Keratinocyte (primary cell): ENCODE data around the gene SHC3. TPM values are rescaled to one million over a fixed set of nuclear protein-coding genes. Genes with fewer than 3 reads are reported as not detected.

Experiments
- DNase-seq: peaks from one replicate; pipeline ENCODE4 v3.0.0-alpha.2; 2011; ENCODE audit warnings: low read depth, missing footprints, low spot score
- FAIRE-seq: peaks from 2 replicates; lab custom pipeline; 2011; peaks lifted over from hg19 to GRCh38; lab: Jason Lieb, UNC
- H2AFZ ChIP-seq: 2 replicates; pipeline ENCODE4 v1.6.0; 2012; ENCODE audit warnings: low read length, control low read depth, inconsistent platforms; ENCODE audit not compliant: control insufficient read depth
- H3K27ac ChIP-seq: 2 replicates; pipeline ENCODE4 v1.5.1; 2011; ENCODE audit warnings: low read length; ENCODE audit not compliant: control insufficient read depth, insufficient read depth
- H3K27me3 ChIP-seq: 3 replicates; pipeline ENCODE4 v1.6.0; 2011; ENCODE audit warnings: low read length; ENCODE audit not compliant: control insufficient read depth, insufficient read depth; ENCODE audit errors: extremely low read depth
- H3K36me3 ChIP-seq, 2 experiments: 2 replicates in 1 of 2; 3 replicates in 1 of 2; pipeline ENCODE4 v1.5.1; 2011; ENCODE audit warnings: low read length in 2 of 2, mild to moderate bottlenecking in 1 of 2; ENCODE audit not compliant: control insufficient read depth in 2 of 2, insufficient read depth in 2 of 2; ENCODE audit errors: extremely low read depth in 1 of 2
- H3K4me1 ChIP-seq: 3 replicates; pipeline ENCODE4 v1.5.1; 2011; ENCODE audit warnings: low read length; ENCODE audit not compliant: control insufficient read depth, insufficient read depth; ENCODE audit errors: extremely low read depth
- H3K4me2 ChIP-seq: 3 replicates; pipeline ENCODE4 v1.6.0; 2011; ENCODE audit warnings: low read depth, low read length; ENCODE audit not compliant: control insufficient read depth, insufficient read depth; ENCODE audit errors: extremely low read depth
- H3K4me3 ChIP-seq, 3 experiments: fragments of 200-600 bp in 1 of 3; sonication (generic) in 1 of 3; 2 replicates in 2 of 3; 3 replicates in 1 of 3; pipeline ENCODE4 v1.5.1; 2011 to 2016; ENCODE audit warnings: low read length in 3 of 3, mild to moderate bottlenecking in 3 of 3, control low read depth in 2 of 3, inconsistent platforms in 1 of 3, low read depth in 1 of 3, mixed read lengths in 1 of 3, mixed run types in 1 of 3, moderate library complexity in 1 of 3; ENCODE audit not compliant: control insufficient read depth in 2 of 3, insufficient read depth in 2 of 3; ENCODE audit errors: extremely low read depth in 1 of 3
- H3K79me2 ChIP-seq: 2 replicates; pipeline ENCODE4 v1.6.0; 2012; ENCODE audit warnings: low read length; ENCODE audit not compliant: control insufficient read depth, insufficient read depth
- H3K9ac ChIP-seq: 3 replicates; pipeline ENCODE4 v1.6.0; 2011; ENCODE audit warnings: low read length; ENCODE audit not compliant: control insufficient read depth, insufficient read depth; ENCODE audit errors: extremely low read depth
- H3K9me1 ChIP-seq: 3 replicates; pipeline ENCODE4 v1.6.0; 2011; ENCODE audit warnings: low read length; ENCODE audit not compliant: control insufficient read depth, insufficient read depth; ENCODE audit errors: extremely low read depth
- H3K9me3 ChIP-seq: 2 replicates; pipeline ENCODE4 v1.5.1; 2012; ENCODE audit warnings: low read depth, low read length; ENCODE audit not compliant: control insufficient read depth
- H4K20me1 ChIP-seq: 3 replicates; pipeline ENCODE4 v1.6.0; 2011; ENCODE audit warnings: low read length; ENCODE audit not compliant: control insufficient read depth, insufficient read depth; ENCODE audit errors: extremely low read depth
- CTCF ChIP-seq, 3 experiments: IDR thresholded peaks in 1 of 3; conservative IDR thresholded peaks in 1 of 3; optimal IDR thresholded peaks in 1 of 3; 2 replicates in 2 of 3; 3 replicates in 1 of 3; pipeline versions ENCODE3 to v1.5.1; 2011; ENCODE audit warnings: low read length in 3 of 3, mild to moderate bottlenecking in 3 of 3, moderate library complexity in 2 of 3, control low read depth in 1 of 3, inconsistent platforms in 1 of 3; ENCODE audit not compliant: insufficient read depth in 2 of 3; ENCODE audit errors: extremely low read depth in 1 of 3
- EZH2 ChIP-seq: IDR thresholded peaks from one replicate; pipeline ENCODE4 v1.6.1; 2012; ENCODE audit warnings: inconsistent platforms, mild to moderate bottlenecking, low read length, moderate library complexity
- dilution Hi-C: fragments of 300-500 bp; cut with MboI; formaldehyde crosslinking; loops from one replicate; pipeline ENCODE4 v1.7.0; 2020; ENCODE audit warnings: low sequenced_read_pairs; ENCODE audit not compliant: extremely low pct_ligation_motif_present
- polyA plus RNA-seq, 5 experiments: library from polyadenylated mRNA; depleted of rRNA in 3 of 5; stranded (reverse) in 3 of 5; stranded (forward) in 1 of 5; unstranded in 1 of 5; fragments of >200 nt; gene quantifications; 1 replicate in 1 of 5; 2 replicates in 3 of 5; 3 replicates in 1 of 5; pipeline versions ENCODE4 v1.2.1 to v1.2.3, GENCODE V29; 2011 to 2012; ENCODE audit warnings: missing spikeins in 2 of 5, low read depth in 1 of 5, low replicate concordance in 1 of 5

Gene SHC3
- polyA plus RNA-seq, 1 donor (not counting 4 experiments of a cell fraction or from before 2014, with no cell fraction given), result 0.03 TPM

DNA sequence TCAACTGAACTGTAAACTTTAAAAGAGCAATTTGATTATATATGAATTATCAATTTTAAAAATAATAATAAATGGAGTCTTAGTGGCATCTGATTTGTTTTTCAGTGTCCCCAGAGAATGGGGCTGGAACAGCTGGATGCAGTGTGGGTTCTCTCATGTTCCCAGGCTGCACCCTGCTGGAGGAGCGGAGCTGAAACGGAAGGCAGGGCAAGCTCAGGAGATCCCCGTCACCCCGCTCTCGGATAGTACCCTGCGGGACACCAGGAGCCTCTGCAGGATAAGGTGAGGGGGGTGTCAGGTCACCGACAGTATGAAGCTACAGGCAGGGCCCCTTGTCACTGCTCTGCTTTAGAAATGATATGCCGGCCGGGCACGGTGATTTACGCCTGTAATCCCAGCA lies 130.0 kb downstream of the SHC3 start:
- FAIRE-seq, result no peak

GRCh38 chr9:89047667-89048066 lies 131.0 kb downstream of the SHC3 start:
- DNase-seq (no peak), FAIRE-seq (no peak)
- no peak overlapping the region for H3K4me2 ChIP-seq
- H3K9ac ChIP-seq, result no peak overlapping the region
- H3K9me1 ChIP-seq, result no peaks in the 10 kb centered on the region
- TF ChIP-seq CTCF (optimal IDR thresholded peaks at IDR 0.05 in 1 of 3, IDR thresholded peaks at IDR 0.05 in 1 of 3, conservative IDR thresholded peaks at IDR 0.05 in 1 of 3; ENCODE audit: extremely low read depth in 1 of 3, insufficient read depth in 2 of 3, low read length in 3 of 3) (no peak), EZH2 (no peak)
- no peaks in the 10 kb centered on the region for H3K36me3 ChIP-seq
- no peak overlapping the region for H3K27ac ChIP-seq
- H3K9me3 ChIP-seq, result no peaks in the 10 kb centered on the region
- dilution Hi-C loops, result no loop called here
- no peak overlapping the region for H3K4me3 ChIP-seq
- H2AFZ ChIP-seq, result no peak overlapping the region
- no peaks in the 10 kb centered on the region for H3K79me2 ChIP-seq
- no peaks in the 10 kb centered on the region for H3K27me3 ChIP-seq
- H3K4me1 ChIP-seq, result no peaks in the 10 kb centered on the region
- H4K20me1 ChIP-seq, result no peaks in the 10 kb centered on the region

More for the DNA sequence above, 130.0 kb downstream of the SHC3 start:
- Histone ChIP-seq H3K9me3 (no peaks in the 10 kb centered on the region), H3K79me2 (no peaks in the 10 kb centered on the region), H2AFZ (no peak overlapping the region), H3K4me1 (no peaks in the 10 kb centered on the region), H3K27me3 (no peaks in the 10 kb centered on the region), H3K36me3 (no peaks in the 10 kb centered on the region), H3K9ac (no peak overlapping the region), H3K4me3 (no peak overlapping the region), H3K27ac (no peak overlapping the region), H3K9me1 (no peaks in the 10 kb centered on the region), H3K4me2 (no peak overlapping the region), H4K20me1 (no peaks in the 10 kb centered on the region)
- TF ChIP-seq CTCF (optimal IDR thresholded peaks at IDR 0.05 in 1 of 3, IDR thresholded peaks at IDR 0.05 in 1 of 3, conservative IDR thresholded peaks at IDR 0.05 in 1 of 3; ENCODE audit: extremely low read depth in 1 of 3, insufficient read depth in 2 of 3, low read length in 3 of 3) (no peak), EZH2 (no peak)
- no peak for DNase-seq
- dilution Hi-C loops, result no loop called here
